ENCODE data around the gene TECPR2. TPM values are rescaled to one million over a fixed set of nuclear protein-coding genes. Genes with fewer than 3 reads are reported as not detected.

TECPR2 gene
- polyA plus RNA-seq, 1 experiment: 12.4 TPM

GRCh38 chr14:102507081-102507856, 144.5 kb downstream of the TECPR2 start:
- ChIA-PET CTCF (interaction anchor here (1.2 kb wide), 1 partner anchor 69 kb away, joined by 5 read pairs; no protein-coding TSS in a partner anchor), POLR2A (no interaction called here)
- no peak for DNase-seq (ENCODE audit: low read depth, low spot score)
- TF ChIP-seq, protein P1, sequence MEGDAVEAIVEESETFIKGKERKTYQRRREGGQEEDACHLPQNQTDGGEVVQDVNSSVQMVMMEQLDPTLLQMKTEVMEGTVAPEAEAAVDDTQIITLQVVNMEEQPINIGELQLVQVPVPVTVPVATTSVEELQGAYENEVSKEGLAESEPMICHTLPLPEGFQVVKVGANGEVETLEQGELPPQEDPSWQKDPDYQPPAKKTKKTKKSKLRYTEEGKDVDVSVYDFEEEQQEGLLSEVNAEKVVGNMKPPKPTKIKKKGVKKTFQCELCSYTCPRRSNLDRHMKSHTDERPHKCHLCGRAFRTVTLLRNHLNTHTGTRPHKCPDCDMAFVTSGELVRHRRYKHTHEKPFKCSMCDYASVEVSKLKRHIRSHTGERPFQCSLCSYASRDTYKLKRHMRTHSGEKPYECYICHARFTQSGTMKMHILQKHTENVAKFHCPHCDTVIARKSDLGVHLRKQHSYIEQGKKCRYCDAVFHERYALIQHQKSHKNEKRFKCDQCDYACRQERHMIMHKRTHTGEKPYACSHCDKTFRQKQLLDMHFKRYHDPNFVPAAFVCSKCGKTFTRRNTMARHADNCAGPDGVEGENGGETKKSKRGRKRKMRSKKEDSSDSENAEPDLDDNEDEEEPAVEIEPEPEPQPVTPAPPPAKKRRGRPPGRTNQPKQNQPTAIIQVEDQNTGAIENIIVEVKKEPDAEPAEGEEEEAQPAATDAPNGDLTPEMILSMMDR (IDR thresholded peaks at IDR 0.05; ENCODE audit: low read depth, low read length): no peak
- Histone ChIP-seq H3K4me3 (ENCODE audit: low read depth, low read length) (no peak overlapping the region), H3K9me3 (ENCODE audit: control insufficient read depth, insufficient read depth, low read length) (no peaks in the 10 kb centered on the region; the same call in 1 of the 2 replicates), H3K27ac (ENCODE audit: low read depth, low read length) (no peak overlapping the region), H3K27me3 (ENCODE audit: control insufficient read depth, insufficient read depth, low read length) (no peaks in the 10 kb centered on the region)

DNA sequence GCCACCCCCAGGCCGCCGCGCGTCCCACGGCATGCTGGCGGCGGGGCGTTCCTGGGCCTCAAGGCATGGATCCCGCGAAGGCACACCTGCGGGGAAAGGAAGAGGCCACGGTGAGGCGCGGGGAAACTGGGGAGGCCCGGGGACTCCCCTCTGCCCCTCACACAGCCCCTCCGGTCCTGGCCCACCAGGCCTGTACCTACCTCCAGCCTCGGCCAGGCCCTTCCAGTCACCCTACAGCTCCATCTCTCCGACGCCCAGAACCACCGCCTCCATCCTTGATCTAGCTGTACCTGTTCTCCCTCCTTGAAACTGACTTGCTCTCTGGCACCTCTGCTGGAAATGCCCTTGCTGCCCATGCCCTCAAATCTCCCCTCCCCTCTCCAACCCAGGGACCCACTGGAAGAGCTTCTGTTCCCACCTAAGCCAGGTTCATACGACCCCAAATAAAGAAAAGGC, 145.1 kb downstream of the TECPR2 start:
- DNase-seq (ENCODE audit: low read depth, low spot score): no peak
- no peak overlapping the region for H3K27ac ChIP-seq (ENCODE audit: low read depth, low read length)
- H3K27me3 ChIP-seq (ENCODE audit: control insufficient read depth, insufficient read depth, low read length): no peaks in the 10 kb centered on the region
- ChIA-PET POLR2A (no interaction called here), CTCF (interaction anchor here (0.6 to 1.2 kb wide), 2 partner anchors 70 to 77 kb away, joined by 4 to 5 read pairs; no protein-coding TSS in a partner anchor)
- no peaks in the 10 kb centered on the region; the same call in 1 of the 2 replicates for H3K9me3 ChIP-seq (ENCODE audit: control insufficient read depth, insufficient read depth, low read length)
- no peak overlapping the region for H3K4me3 ChIP-seq (ENCODE audit: low read depth, low read length)
- TF ChIP-seq, protein P1 (IDR thresholded peaks at IDR 0.05; ENCODE audit: low read depth, low read length): no peak

- POLR2A ChIA-PET: no interaction called here
- Histone ChIP-seq H3K9me3 (ENCODE audit: control insufficient read depth, insufficient read depth, low read length) (no peaks in the 10 kb centered on the region; the same call in 1 of the 2 replicates), H3K27me3 (ENCODE audit: control insufficient read depth, insufficient read depth, low read length) (no peaks in the 10 kb centered on the region), H3K27ac (ENCODE audit: low read depth, low read length) (no peak overlapping the region), H3K4me3 (ENCODE audit: low read depth, low read length) (peak overlapping the region; percentile 63)
- DNase-seq (ENCODE audit: low read depth, low spot score): no peak
- CTCF ChIA-PET: interaction anchor here (0.6 to 1.2 kb wide), 2 partner anchors 70 to 78 kb away, joined by 4 to 5 read pairs; no protein-coding TSS in a partner anchor
- TF ChIP-seq, protein P1 (IDR thresholded peaks at IDR 0.05; ENCODE audit: low read depth, low read length): no peak
Measured at GRCh38 chr14:102508410-102508773, 145.7 kb downstream of the TECPR2 start.

- POLR2A ChIA-PET: interaction anchor here (0.6 kb wide), 1 partner anchor 888 kb away, joined by 3 read pairs; no protein-coding TSS in a partner anchor
Measured at GRCh38 chr14:102508774-102509745, 146.3 kb downstream of the TECPR2 start.

More at GRCh38 chr14:102508774-102509745, 146.3 kb downstream of the TECPR2 start:
- DNase-seq (ENCODE audit: low read depth, low spot score): no peak
- Histone ChIP-seq H3K9me3 (ENCODE audit: control insufficient read depth, insufficient read depth, low read length) (no peaks in the 10 kb centered on the region; the same call in 1 of the 2 replicates), H3K27ac (ENCODE audit: low read depth, low read length) (peak overlapping the region; percentile 39), H3K27me3 (ENCODE audit: control insufficient read depth, insufficient read depth, low read length) (no peaks in the 10 kb centered on the region), H3K4me3 (ENCODE audit: low read depth, low read length) (peak overlapping the region; percentile 63)
- TF ChIP-seq, protein P1 (IDR thresholded peaks at IDR 0.05; ENCODE audit: low read depth, low read length): no peak
- CTCF ChIA-PET: interaction anchor here (0.5 to 2.9 kb wide), 3 partner anchors 31 to 188 kb away, joined by 3 to 15 read pairs (median 3); no protein-coding TSS in a partner anchor
